Measurements from ENCODE around the gene POLR2J3. TPM values are rescaled to one million over a fixed set of nuclear protein-coding genes. Genes with fewer than 3 reads are reported as not detected.
"Not testable (repeated sequence)": the region's sequence is repeated elsewhere in the genome, so short reads cannot be mapped to it uniquely, and the experiment has no call there.

POLR2J3 gene
- polyA plus RNA-seq, 2 donors: 39.1 to 71.0 TPM

DNA sequence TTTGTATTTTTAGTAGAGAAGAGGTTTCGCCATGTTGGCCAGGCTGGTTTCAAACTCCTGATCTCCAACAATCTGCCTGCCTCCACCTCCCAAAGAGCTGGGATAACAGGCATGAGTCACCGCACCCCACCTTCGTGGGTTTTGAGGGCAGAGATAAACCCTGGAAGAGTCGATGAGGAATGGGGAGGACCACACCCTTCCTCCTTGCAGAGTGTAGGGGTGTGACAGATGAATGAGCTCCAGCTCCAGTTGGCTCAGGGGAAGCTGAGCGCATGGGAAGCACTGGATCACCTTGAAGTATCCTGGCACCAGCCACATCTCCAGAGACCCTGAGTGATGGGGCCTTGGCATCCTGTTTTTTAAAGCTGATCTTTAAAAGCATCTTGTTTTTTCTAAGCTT, 11.1 kb upstream of the POLR2J3 start:
- H3K9me3 ChIP-seq (ENCODE audit: control insufficient read depth in 2 of 2, insufficient read depth in 1 of 2, low read depth in 1 of 2, low read length in 1 of 2); H3K27me3 ChIP-seq (ENCODE audit: control insufficient read depth in 1 of 2, insufficient read depth in 2 of 2, low read length in 2 of 2); H3K4me3 ChIP-seq (ENCODE audit: low read depth in 1 of 2, low read length in 2 of 2); H3K4me1 ChIP-seq (ENCODE audit: control insufficient read depth in 2 of 2, insufficient read depth in 2 of 2, low read length in 1 of 2); H3K27ac ChIP-seq (ENCODE audit: low read depth in 2 of 2, low read length in 1 of 2); H3K36me3 ChIP-seq (ENCODE audit: control insufficient read depth in 2 of 2, insufficient read depth in 2 of 2, low read length in 1 of 2): not testable (repeated sequence)
- WGBS, 2 donors: no CpG with 5 or more reads among the region's 5 CpGs

DNA sequence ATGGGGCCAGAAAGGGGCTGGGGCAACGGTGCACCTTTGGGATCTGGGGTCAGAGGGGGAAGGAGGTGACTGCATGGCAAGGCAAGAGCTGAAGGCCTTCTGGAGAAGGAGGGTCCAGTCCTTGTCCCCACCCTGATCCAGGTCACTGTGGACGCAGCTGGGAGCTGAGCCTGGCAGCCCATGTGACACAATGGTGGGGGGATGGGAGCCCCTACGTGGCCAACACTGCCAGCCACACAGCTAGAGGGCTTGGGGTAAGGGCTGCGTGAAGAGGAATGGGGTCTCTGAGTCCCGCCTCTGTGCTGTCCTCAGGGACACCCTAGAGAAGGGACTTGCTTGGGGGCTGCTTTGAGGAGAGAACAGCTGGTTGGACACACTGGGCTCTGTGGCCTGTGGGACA, 9.3 kb upstream of the POLR2J3 start:
- not testable (repeated sequence) for H3K36me3 ChIP-seq (ENCODE audit: control insufficient read depth in 2 of 2, insufficient read depth in 2 of 2, low read length in 1 of 2); H3K27me3 ChIP-seq (ENCODE audit: control insufficient read depth in 1 of 2, insufficient read depth in 2 of 2, low read length in 2 of 2); H3K9me3 ChIP-seq (ENCODE audit: control insufficient read depth in 2 of 2, insufficient read depth in 1 of 2, low read depth in 1 of 2, low read length in 1 of 2); H3K4me1 ChIP-seq (ENCODE audit: control insufficient read depth in 2 of 2, insufficient read depth in 2 of 2, low read length in 1 of 2); H3K4me3 ChIP-seq (ENCODE audit: low read depth in 1 of 2, low read length in 2 of 2); H3K27ac ChIP-seq (ENCODE audit: low read depth in 2 of 2, low read length in 1 of 2)
- WGBS, 2 donors: no CpG with 5 or more reads among the region's 5 CpGs

DNA sequence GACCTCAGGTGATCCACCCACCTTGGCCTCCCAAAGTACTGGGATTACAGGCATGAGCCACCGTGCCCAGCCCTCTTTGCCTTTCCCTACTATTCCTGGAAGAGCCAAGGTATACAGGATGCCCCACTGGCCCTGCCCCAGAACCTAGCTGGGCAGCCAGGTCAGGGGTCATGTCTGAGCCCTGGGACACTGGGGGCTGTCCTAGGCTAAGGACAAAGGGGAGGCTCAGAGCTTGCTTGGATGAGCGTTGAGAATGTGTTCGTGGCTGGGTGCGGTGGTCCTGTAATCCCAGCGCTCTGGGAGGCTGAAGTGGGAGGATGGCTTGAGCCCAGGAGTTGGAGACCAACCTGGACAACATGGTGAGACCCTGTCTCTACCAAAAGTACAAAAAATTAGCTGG, 6.1 kb upstream of the POLR2J3 start:
- H3K4me3 ChIP-seq (ENCODE audit: low read depth in 1 of 2, low read length in 2 of 2); H3K27ac ChIP-seq (ENCODE audit: low read depth in 2 of 2, low read length in 1 of 2): not testable (repeated sequence)
- 82 to 86% methylated on average over 5 of the region's 5 CpGs for WGBS, 2 donors

DNA sequence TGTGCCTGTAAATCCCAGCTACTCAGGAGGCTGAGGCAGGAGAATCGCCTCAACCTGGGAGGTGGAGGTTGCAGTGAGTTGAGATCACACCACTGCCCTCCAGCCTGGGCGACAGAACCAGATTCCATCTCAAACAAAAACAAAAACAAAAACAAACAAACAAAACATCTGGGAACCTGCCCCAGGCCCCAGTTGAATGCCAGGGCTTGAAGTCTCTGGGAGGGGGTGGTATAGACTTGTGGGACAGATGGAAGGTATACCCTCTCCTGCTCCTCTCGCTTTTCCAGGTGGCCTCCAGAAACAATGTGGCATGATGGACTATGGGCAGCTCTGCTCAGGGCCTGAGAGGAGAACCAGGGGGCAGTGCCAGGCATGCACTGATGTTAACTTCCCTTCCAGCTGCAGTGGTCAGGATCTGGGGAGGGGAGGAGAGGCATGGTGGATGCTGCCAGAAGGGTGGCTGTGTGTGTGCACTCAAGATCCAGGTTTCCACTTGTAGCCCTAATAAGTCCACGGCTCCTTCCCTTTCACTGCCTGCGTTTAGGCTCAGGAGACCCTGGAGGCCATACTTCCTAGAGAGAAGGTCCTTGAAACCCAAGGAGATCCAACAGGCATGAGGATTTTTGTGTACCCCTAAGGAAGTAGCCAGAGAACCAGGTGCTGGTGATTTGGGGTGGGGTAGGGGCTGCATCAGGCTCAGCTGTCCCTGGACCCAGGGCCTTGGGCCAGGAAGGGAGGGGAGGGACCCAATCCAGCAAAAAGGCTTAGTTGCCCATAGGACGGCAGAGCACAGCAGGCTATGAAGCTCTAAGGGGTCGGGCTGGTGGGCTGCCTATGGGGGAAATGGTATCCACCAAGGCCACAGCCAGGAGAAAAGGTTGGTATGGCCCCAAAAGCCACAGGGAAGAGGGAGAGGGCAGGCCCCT, 5.2 kb upstream of the POLR2J3 start:
- H3K4me3 ChIP-seq (ENCODE audit: low read depth in 1 of 2, low read length in 2 of 2); H3K36me3 ChIP-seq (ENCODE audit: control insufficient read depth in 2 of 2, insufficient read depth in 2 of 2, low read length in 1 of 2); H3K9me3 ChIP-seq (ENCODE audit: control insufficient read depth in 2 of 2, insufficient read depth in 1 of 2, low read depth in 1 of 2, low read length in 1 of 2); H3K4me1 ChIP-seq (ENCODE audit: control insufficient read depth in 2 of 2, insufficient read depth in 2 of 2, low read length in 1 of 2); H3K27me3 ChIP-seq (ENCODE audit: control insufficient read depth in 1 of 2, insufficient read depth in 2 of 2, low read length in 2 of 2); H3K27ac ChIP-seq (ENCODE audit: low read depth in 2 of 2, low read length in 1 of 2): not testable (repeated sequence)
- 81 to 83% methylated on average over 6 of the region's 7 CpGs for WGBS, 2 donors

More for the DNA sequence above, 6.1 kb upstream of the POLR2J3 start:
- H3K36me3 ChIP-seq (ENCODE audit: control insufficient read depth in 2 of 2, insufficient read depth in 2 of 2, low read length in 1 of 2); H3K27me3 ChIP-seq (ENCODE audit: control insufficient read depth in 1 of 2, insufficient read depth in 2 of 2, low read length in 2 of 2); H3K4me1 ChIP-seq (ENCODE audit: control insufficient read depth in 2 of 2, insufficient read depth in 2 of 2, low read length in 1 of 2); H3K9me3 ChIP-seq (ENCODE audit: control insufficient read depth in 2 of 2, insufficient read depth in 1 of 2, low read depth in 1 of 2, low read length in 1 of 2): not testable (repeated sequence)

DNA sequence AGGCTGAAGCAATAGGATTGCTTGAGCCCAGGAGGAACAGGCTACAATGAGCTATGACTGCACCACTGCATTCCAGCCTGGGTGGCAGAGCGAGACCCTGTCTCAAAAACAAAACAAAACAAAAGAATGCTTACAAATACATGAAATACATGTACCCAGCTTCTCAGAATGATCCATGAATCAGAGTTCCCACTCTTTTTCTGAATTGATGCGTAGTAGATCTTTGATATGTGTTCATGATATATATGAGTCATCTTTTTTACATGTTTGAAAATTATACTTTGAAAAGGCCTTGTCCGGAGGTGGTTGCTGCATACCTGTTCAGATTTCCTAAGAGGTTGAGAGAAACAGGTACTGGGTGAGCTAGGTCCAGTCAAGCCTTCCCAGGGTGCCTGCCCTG, 4.0 kb upstream of the POLR2J3 start:
- not testable (repeated sequence) for H3K4me3 ChIP-seq (ENCODE audit: low read depth in 1 of 2, low read length in 2 of 2); H3K27me3 ChIP-seq (ENCODE audit: control insufficient read depth in 1 of 2, insufficient read depth in 2 of 2, low read length in 2 of 2); H3K27ac ChIP-seq (ENCODE audit: low read depth in 2 of 2, low read length in 1 of 2); H3K4me1 ChIP-seq (ENCODE audit: control insufficient read depth in 2 of 2, insufficient read depth in 2 of 2, low read length in 1 of 2); H3K36me3 ChIP-seq (ENCODE audit: control insufficient read depth in 2 of 2, insufficient read depth in 2 of 2, low read length in 1 of 2); H3K9me3 ChIP-seq (ENCODE audit: control insufficient read depth in 2 of 2, insufficient read depth in 1 of 2, low read depth in 1 of 2, low read length in 1 of 2)
- no CpG with 5 or more reads among the region's 3 CpGs for WGBS, 2 donors

DNA sequence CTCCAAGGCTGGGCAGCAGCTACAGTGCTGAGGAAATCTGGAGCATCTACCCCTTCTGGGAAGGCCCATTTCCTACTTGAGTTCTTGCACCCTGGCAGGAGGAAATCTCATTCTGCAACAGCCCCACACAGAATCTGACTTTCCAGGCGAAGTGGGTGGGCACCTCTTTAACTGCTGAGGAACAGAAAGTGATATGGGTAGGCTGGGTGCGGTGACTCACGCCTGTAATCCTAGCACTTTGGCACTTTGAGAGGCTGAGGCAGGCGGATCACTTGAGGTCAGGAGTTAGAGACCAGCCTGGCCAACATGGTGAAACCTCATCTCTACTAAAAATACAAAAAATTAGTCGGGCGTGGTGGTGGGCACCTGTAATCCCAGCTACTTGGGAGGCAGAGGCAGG, 2.2 kb upstream of the POLR2J3 start:
- not testable (repeated sequence) for H3K4me3 ChIP-seq (ENCODE audit: low read depth in 1 of 2, low read length in 2 of 2); H3K27me3 ChIP-seq (ENCODE audit: control insufficient read depth in 1 of 2, insufficient read depth in 2 of 2, low read length in 2 of 2); H3K27ac ChIP-seq (ENCODE audit: low read depth in 2 of 2, low read length in 1 of 2); H3K9me3 ChIP-seq (ENCODE audit: control insufficient read depth in 2 of 2, insufficient read depth in 1 of 2, low read depth in 1 of 2, low read length in 1 of 2); H3K36me3 ChIP-seq (ENCODE audit: control insufficient read depth in 2 of 2, insufficient read depth in 2 of 2, low read length in 1 of 2); H3K4me1 ChIP-seq (ENCODE audit: control insufficient read depth in 2 of 2, insufficient read depth in 2 of 2, low read length in 1 of 2)
- WGBS, 2 donors: no CpG with 5 or more reads among the region's 6 CpGs

DNA sequence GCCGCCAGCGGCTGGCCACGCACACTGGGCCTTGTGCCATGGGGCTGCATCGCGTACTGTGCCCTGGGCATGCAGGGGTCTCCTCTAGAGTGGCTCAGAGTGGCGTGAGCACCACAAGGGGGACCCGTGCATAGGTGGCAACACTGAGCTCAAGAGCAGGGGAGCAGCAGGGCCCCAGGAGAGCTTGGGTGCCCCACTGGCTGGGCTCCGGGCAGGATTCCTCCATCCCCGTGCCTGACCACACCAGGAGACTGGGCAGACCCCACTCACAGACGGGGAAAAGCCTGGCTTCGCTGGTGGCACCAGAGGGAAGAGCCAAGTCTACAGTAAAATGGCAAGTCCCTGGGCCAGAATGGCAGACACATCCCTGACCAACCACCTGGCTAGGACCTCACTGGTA, 3.8 kb downstream of the POLR2J3 start:
- H3K36me3 ChIP-seq (ENCODE audit: control insufficient read depth in 2 of 2, insufficient read depth in 2 of 2, low read length in 1 of 2); H3K4me1 ChIP-seq (ENCODE audit: control insufficient read depth in 2 of 2, insufficient read depth in 2 of 2, low read length in 1 of 2); H3K27ac ChIP-seq (ENCODE audit: low read depth in 2 of 2, low read length in 1 of 2); H3K9me3 ChIP-seq (ENCODE audit: control insufficient read depth in 2 of 2, insufficient read depth in 1 of 2, low read depth in 1 of 2, low read length in 1 of 2); H3K4me3 ChIP-seq (ENCODE audit: low read depth in 1 of 2, low read length in 2 of 2); H3K27me3 ChIP-seq (ENCODE audit: control insufficient read depth in 1 of 2, insufficient read depth in 2 of 2, low read length in 2 of 2): not testable (repeated sequence)
- 96% methylated on average over 3 to 4 of the region's 11 CpGs for WGBS, 2 donors

DNA sequence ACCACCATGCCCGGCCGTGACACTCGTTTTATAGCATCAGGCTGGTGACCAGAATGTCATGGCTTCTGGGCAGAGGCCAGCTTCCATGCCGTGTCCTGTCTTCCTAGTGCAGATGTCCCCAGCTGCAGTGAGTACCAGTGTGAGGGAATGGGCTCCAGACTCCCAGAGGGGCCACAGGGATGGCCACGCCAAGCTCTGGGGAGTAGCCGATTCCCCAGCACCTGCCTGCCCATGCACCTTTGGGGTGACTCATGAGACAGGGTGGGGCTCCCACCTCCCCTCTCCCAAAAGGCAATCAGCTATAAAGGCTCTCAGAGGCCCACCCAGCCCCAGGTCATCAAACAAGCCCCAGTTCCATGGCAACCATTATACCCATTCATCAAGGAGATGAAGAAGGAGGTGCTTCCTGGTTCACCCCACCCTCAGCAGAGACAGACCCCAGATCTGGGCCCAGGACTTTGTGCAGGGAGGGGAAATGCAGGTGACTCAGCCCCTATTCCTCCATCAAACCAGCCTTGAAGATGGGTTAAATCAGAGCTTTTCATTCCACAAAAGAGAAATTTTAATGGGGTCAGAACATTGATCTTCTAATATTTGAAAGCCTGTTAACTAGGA, 21.5 kb downstream of the POLR2J3 start, which contains the start of gene SPDYE2:
Gene SPDYE2 (plus strand): TSS at position 419 of the 615 bp plus-strand sequence. CDS start 2,030 bp downstream, outside the sequence.
- H3K4me3 ChIP-seq (ENCODE audit: low read depth in 1 of 2, low read length in 2 of 2); H3K9me3 ChIP-seq (ENCODE audit: control insufficient read depth in 2 of 2, insufficient read depth in 1 of 2, low read depth in 1 of 2, low read length in 1 of 2); H3K27me3 ChIP-seq (ENCODE audit: control insufficient read depth in 1 of 2, insufficient read depth in 2 of 2, low read length in 2 of 2); H3K27ac ChIP-seq (ENCODE audit: low read depth in 2 of 2, low read length in 1 of 2); H3K36me3 ChIP-seq (ENCODE audit: control insufficient read depth in 2 of 2, insufficient read depth in 2 of 2, low read length in 1 of 2); H3K4me1 ChIP-seq (ENCODE audit: control insufficient read depth in 2 of 2, insufficient read depth in 2 of 2, low read length in 1 of 2): not testable (repeated sequence)
- no CpG with 5 or more reads among the region's 6 CpGs for WGBS, 2 donors

DNA sequence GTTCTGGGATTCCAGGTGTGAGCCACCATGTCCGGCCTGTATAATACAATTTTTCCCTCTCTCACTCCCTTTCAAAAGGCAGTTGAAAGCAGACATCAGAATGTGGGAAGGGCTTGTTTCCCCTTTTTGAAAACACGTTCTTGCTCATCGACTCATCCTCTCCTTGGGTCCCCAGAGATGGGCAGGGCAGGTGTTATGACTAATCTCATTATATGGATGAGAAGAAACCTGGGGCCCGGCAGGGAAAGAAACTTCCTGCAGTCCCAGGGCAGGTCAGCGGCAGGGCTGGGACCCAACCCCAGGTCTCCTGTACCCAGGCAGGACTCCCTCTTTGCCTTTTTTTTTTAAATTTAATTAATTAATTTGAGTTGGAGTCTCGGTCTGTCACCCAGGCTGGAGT, 26.0 kb downstream of the POLR2J3 start:
- not testable (repeated sequence) for H3K4me3 ChIP-seq (ENCODE audit: low read depth in 1 of 2, low read length in 2 of 2); H3K9me3 ChIP-seq (ENCODE audit: control insufficient read depth in 2 of 2, insufficient read depth in 1 of 2, low read depth in 1 of 2, low read length in 1 of 2); H3K4me1 ChIP-seq (ENCODE audit: control insufficient read depth in 2 of 2, insufficient read depth in 2 of 2, low read length in 1 of 2); H3K27me3 ChIP-seq (ENCODE audit: control insufficient read depth in 1 of 2, insufficient read depth in 2 of 2, low read length in 2 of 2); H3K36me3 ChIP-seq (ENCODE audit: control insufficient read depth in 2 of 2, insufficient read depth in 2 of 2, low read length in 1 of 2); H3K27ac ChIP-seq (ENCODE audit: low read depth in 2 of 2, low read length in 1 of 2)
- WGBS, 2 donors: 83 to 91% methylated on average over 1 of the region's 6 CpGs

DNA sequence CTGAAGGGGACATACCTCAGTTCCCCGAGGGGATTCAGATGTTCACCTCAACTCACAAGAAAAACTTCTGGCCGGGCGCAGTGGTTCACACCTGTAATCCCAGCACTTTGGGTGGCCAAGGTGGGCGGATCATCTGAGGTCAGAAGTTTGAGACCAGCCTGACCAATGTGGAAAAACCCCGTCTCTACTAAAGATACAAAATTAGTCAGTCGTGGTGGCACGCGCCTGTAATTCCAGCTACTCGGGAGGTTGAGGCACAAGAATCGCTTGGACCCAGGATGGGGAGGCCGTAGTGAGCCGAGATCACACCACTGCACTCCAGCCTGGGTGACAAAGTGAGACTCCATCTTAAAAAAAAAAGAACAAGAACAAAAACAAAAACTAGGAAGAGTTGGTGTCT, 27.1 kb downstream of the POLR2J3 start:
- H3K36me3 ChIP-seq (ENCODE audit: control insufficient read depth in 2 of 2, insufficient read depth in 2 of 2, low read length in 1 of 2); H3K27ac ChIP-seq (ENCODE audit: low read depth in 2 of 2, low read length in 1 of 2); H3K27me3 ChIP-seq (ENCODE audit: control insufficient read depth in 1 of 2, insufficient read depth in 2 of 2, low read length in 2 of 2); H3K4me1 ChIP-seq (ENCODE audit: control insufficient read depth in 2 of 2, insufficient read depth in 2 of 2, low read length in 1 of 2); H3K4me3 ChIP-seq (ENCODE audit: low read depth in 1 of 2, low read length in 2 of 2); H3K9me3 ChIP-seq (ENCODE audit: control insufficient read depth in 2 of 2, insufficient read depth in 1 of 2, low read depth in 1 of 2, low read length in 1 of 2): not testable (repeated sequence)
- WGBS, 2 donors: 92 to 96% methylated on average over 7 to 8 of the region's 12 CpGs

Measured in esophagus (tissue), 2 donors.